HG02759 (cell line): ENCODE results near the gene CDH1.

ENCODE experiments used
- ATAC-seq: cut with Tn5 transposase; IDR thresholded peaks from one replicate; pipeline ENCODE4 v1.9.1; 2021; ENCODE audit warnings: mild to moderate bottlenecking, moderate library complexity; ENCODE audit not compliant: unreplicated experiment

CDH1 gene

DNA sequence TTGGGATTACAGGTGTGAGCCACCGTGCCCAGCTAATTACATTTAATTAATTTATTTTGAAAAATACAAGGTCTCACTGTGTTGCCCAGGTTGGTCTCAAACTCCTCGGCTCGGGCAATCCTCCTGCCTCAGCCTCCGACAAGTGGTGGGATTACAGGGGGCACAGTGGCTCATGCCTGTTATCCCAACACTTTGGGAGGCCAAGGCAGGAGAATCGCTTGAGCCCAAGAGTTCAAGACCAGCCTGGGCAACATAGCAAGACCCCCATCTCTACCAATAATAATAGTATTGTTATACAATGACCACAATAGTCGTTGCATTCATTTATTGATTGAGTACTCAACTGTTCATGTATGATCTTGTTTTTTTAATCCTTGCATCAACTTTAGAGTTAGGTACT is 22.0 kb downstream of the CDH1 start:
- no peak for ATAC-seq

DNA sequence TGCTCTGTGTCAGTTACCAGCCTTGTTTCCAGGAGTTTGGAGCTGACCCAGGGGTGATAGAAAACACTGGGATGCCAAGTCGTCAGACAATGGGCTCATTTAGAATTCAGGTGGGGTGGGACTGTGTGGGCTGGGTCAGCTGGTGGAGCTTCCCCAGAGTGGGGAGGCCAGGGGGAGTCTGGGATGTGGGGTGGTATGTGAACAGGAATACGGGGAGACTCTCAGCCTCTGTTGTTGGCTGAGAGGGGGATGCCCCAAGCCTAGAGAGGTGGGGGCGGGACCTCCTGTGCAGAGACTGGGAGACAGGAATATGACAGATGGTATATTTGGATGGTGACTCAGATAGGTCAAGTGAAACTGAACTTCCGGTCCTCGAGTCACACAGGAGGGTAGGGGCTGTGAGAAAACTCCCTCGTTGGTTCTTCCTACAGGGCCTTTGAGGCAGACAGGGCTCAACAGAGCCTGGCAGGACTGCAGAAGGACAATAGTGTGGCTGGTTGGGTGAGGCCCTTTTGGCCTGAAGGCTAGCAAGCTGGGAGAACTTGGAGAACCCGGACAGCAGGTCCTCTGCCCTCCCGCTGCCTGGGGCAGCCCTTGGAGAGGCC is 23.7 kb downstream of the CDH1 start:
- ATAC-seq, result peak; percentile 48

- ATAC-seq, result no peak
These were observed 26.1 kb downstream of the CDH1 start for GRCh38 chr16:68762996-68763756.

DNA sequence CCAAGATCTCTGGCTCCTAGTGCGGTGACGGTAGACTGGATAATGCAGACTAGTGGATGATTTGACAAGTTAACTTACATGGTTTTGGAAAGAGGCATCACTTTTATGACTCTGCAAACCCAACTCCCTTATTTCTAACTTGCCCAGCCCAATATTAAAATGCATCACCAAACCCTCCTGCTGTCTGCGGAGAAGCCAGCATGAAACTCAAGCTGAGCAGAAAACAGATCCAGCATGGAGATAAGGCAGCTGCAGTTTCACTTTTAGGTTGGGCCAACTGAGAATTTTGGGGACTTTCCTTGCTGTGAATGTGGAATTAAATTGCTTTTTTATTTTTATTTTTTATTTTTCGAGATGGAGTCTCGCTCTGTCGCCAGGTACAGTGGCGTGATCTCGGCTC is 27.8 kb downstream of the CDH1 start:
- no peak for ATAC-seq

- ATAC-seq, result no peak
These were observed 30.5 kb downstream of the CDH1 start for GRCh38 chr16:68767581-68767980.

DNA sequence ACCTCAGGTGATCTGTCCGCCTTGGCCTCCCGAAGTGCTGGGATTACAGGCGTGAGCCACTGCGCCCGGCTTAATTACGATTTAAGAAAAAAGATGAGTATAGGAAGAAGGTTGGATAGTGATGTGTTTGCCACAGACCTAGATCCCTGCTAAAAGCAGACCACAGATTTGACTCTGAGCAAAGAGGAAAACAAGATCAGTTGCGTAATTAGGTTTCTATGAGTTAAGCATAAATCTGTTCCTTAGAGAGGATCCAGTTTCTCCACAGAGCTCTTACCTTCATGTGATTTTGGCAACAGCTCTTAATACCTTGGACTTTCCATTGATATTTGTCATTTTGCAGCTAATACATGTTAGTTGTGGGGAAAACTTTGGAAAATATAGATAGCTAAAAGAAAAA is 31.1 kb downstream of the CDH1 start:
- no peak for ATAC-seq

DNA sequence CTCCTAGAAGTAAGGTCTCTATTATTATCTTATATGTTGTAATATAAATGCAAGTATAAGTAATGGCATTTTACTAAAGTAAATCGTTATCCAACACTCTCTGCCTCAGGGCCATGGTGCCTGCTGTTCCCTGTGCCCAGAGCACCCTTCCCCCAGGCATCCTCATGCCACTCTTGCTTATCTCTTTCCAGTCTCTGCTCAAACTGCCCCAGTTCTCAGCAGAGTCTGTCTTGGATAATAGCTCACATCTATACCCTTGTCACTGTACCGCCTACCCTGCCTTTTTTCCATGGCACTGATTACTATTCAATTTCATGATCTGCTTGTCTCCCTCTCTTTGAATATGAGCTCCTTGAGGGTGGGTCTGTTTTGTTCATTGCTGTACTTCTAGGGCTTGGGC is 31.7 kb downstream of the CDH1 start:
- ATAC-seq, result no peak

- ATAC-seq, result no peak
These were observed 33.6 kb downstream of the CDH1 start for GRCh38 chr16:68770671-68771070.

- no peak for ATAC-seq
These were observed 35.1 kb downstream of the CDH1 start for GRCh38 chr16:68772030-68772681.

GRCh38 chr16:68772871-68773270 is 35.8 kb downstream of the CDH1 start:
- no peak for ATAC-seq

DNA sequence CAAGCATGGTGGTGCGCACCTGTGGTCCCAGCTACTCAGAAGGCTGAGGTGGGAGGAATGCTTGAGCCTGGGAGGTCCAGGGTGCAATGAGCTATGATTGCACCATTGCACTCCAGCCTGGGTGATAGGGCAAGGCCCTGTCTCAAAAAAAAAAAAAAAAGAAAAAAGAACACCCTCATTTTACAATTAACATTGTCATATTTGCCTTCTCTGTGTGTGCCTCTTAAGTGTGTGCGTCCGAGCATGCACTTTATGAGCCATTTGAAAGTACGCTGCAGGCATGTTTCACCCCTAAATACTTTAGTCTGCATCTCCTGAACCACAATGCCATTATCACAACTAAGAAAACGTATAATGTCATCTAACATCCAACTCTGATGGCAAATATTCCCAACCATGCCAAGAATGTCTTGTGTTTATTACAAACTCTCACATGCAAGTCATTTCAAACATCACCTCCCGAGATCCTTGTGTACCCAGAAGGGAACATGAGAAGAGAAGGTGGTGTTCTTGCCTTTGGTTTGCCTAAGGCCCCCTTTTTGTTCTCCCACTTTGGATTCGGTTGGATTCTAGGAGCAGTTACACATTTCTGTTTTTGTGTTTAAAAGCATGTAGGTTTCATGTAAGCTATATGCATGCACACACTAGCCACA is 38.0 kb downstream of the CDH1 start:
- no peak for ATAC-seq

DNA sequence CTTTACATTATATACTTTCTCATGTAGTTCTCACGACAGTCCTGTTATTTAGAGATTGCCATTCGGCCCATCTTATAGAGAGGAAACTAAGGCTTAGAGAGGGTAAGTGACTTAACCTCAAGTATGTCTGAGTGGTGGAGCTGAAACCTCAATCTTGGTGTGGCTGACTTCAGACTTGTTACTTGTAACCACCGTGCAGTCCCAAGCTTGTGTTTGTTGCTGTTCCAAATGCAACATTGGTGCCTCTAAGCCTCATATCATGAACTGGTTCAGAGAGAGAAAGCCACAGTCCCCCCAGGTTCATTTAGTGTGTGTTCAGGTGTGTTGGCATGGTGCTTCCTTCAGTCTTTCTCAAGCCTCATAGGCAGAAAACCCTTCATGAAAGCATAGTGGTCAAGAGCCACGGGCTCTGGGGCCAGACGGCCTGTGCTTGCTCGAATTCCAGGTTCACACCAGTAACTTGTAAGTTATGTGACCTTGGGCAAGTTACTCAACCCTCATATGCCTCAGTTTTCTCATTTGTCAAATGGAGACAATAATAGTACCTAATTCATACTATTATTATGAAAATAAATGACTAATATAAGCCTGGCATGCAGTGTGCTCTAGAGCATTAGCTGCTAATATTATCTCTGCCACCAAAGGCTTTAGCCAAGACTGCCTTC is 39.9 kb downstream of the CDH1 start:
- peak; percentile 79 for ATAC-seq

DNA sequence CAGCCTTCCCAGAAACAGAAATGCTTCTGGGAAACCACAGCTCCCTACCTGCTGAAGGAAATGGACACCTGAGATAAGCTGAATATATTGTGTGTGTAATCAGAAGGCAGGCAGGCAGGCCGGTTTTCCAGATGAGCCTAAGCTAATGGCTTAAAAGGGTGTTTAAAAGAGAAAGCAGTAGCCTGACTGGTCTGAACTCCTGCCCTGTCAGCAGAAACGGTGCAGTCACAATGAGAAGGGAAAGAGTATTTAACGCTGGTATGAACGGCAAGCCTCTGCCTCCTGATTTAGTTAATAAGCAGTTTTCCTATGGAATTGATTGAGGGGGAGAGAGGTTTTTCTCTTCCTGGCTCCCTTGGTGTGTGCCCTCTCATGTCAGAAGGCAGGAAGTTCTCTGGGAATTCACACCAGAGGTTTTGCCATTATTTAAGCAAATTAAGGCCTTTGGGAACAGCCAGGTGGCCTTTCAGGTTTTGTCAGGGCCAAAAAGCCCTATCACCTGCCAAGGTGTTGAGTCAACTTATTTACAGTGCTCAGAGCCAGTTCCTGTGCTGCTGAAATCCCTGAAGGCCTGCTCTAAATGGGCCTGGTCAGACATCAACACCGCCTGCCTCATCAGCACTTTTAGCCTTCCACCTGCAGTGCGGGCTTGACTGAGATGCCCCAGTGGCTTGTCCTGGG is 41.6 kb downstream of the CDH1 start:
- ATAC-seq, result no peak

DNA sequence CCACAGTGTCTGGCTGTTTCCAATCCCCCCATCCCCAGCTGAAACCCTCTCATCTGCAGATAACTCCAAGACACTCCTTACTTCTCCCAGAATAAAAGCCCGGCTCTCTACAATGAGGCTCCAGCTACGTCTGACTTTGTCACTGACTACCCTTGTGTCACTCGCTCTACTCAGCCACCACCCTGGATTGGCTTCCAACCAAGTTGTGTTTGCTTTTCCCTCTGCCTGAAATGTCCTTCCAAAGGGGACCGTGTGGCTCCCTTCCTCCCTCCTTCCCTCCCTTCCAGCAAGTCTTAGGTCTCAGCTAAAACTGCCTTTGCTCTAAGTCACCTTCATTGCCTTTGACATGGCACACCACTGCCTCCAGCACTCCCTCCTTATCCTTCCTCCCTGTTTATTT is 42.8 kb downstream of the CDH1 start:
- no peak for ATAC-seq

DNA sequence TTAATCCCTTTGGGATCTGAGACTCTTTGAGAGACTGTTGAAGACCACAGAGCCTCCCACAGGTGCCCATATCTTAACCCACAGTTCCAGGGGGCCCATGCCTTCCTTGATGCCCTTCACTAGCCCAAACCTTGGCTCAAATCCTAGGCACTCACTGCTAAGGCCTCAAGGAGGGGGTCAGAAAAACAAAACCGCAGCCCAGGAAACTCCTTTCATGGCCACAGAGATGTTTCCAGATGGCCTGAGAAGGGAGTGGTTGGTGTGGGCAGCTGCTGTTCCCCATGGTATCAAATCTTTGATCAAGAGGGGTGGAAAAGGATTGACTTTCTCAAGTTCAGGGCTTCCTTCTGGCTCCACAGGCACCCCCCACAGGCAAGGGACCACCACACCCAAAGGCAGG is 44.7 kb downstream of the CDH1 start:
- ATAC-seq, result no peak

DNA sequence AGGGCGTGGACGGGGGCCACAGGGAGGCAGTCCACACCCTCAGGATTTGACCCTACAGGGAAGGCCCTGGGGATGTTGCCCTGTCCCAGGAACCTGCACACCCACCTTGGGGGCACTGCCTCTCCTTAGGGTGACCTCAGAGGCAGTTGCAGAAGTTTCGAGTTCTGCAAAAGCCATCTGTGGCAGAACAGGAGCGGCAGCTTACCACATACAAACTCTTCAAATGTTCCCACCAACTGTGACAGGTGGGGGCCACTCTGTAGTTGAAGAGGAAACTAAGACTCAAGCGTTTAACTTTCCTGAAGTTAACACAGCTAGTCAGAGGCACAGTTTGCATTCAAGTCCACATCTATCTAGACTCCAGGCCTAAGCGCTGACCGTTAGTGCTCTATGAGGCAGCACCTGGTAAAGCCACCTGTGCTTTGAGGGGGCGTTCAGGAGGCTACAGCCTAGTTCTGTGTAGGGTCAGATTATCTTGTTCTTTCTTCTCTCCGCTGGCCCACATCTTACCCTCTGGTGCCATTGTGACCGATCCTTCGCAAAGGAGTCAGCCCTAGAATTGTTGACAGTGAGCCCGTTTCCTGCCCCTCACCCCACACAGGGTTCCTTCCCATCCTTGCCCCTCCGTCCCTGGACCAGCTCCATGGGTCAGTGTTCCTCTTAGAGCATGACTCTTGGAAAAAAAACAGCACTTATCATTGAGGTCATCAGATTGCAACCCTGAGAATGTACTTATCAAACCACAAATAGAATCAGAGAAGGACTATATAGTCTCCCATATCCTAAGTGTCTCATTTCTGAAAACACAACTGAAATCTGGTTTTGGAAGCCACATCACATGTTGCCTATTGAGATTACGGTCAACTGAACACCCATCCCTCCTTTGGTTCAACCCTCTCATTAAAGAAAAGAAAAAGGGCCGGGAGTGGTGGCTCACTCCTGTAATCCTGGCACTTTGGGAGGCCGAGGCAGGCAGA is 45.4 kb downstream of the CDH1 start:
- ATAC-seq, result no peak

DNA sequence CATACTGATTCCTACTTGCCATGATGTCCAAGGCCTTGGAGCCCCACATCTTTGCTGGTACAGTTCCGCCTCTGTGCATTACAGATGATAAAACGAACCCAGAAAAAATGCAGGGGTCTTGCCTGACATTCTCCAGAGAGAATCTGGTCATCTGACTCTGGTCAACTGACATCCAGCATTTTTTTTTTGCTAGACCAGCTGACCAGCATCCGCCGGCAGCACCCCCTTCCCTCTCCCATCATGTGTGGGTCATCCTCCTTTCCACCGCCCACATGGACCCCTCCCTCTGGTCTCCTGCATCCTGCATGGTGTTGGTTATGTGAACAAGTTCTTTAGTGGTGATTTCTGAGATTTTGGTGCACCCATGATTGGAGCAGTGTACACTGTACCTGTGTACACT is 47.1 kb downstream of the CDH1 start:
- ATAC-seq, result no peak

DNA sequence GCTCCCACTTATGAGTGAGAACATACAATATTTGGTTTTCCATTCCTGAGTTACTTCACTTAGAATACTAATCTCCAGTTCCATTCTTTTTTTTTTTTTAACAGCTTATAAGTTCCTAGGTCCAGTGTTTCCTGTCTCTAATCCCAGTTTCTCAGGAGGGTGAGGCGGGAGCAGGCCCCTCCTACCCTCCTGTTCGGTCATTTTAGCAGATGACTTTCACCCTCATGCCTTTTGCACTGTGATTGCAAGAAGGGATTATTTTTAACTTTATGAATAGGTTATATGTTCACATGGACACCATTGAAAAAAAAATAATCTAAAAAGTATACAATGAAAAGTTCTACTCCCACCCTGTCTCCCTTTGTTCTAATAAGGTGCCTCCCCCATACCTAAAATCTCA is 47.6 kb downstream of the CDH1 start:
- ATAC-seq, result no peak

- no peak for ATAC-seq
These were observed 48.6 kb downstream of the CDH1 start for GRCh38 chr16:68785715-68786114.
